OCI-LY3 (cell line): Measurements from ENCODE around the gene CXCL16.

Experiments
- CTCF ChIP-seq: fragments of 200-600, 300-600 bp; sonication (generic); IDR thresholded peaks from 2 replicates; pipeline ENCODE4 v1.5.1; 2014; ENCODE audit warnings: antibody characterized with exemption, low read length, low read depth
- EZH2phosphoT487 ChIP-seq: fragments of 200-600 bp; shearing (Covaris generic); IDR thresholded peaks from 2 replicates; pipeline ENCODE4 v1.6.1; 2018; ENCODE audit warnings: antibody characterized with exemption, mixed run types, low read depth

DNA sequence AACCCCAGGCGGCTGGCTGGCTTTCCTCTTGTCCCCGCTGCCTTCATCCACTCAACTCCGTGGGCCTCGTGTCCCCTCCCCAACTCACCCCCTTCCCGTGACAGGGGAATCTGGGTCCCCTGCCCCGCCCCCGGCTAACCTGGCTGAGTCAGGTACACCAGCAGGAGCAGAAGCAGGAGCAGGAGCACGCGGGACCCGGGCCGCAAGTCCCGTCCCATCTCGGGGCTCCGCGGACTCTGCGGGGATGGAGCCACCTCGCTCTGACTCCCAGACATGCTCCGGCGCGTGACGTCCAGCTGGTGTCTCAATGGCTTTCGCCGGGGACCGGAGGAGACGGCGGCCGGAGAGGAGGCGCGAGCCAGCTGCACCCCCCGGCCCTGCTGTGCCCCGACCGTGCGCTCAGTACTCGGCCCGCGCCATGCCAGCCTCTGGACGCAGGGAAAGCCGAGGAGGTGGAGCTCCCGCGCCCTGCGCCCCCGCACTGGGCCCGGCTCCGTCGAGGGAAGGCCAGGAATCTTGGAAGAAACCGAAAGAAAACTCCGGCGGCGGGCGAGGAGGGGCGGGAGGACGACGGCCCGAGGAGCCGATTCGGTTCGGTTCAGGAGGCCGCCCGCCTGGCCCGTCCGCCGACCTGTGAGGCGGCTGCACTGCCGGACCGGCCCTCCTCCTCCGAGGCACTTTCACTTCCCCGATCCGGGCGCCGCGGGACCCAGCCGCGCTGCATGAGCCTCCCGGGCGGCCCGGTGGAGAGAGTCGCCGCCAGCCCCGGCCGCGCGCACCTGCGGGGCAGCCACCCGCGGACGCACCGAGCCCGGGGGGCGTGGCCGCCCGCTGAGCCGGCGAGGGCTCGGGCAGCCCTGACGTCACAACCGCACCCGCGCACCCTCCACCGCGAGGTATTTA, at the start of gene CXCL16, which contains the start of gene ZMYND15:
- no peak for TF ChIP-seq CTCF
- no peak for TF ChIP-seq EZH2phosphoT487
